NCI-H1048 (cell line): ENCODE measurements around the gene SERPINE2.
"Not testable (repeated sequence)": the region's sequence is repeated elsewhere in the genome, so short reads cannot be mapped to it uniquely, and the experiment has no call there.

ENCODE experiments used
- DNase-seq: peaks from one replicate; lab custom pipeline; 2025; lab: John Stamatoyannopoulos, UW

The SERPINE2 gene

GRCh38 chr2:224014336-224014735, 24.8 kb downstream of the SERPINE2 start:
- DNase-seq, result no peak

- DNase-seq, result no peak
Measured at GRCh38 chr2:224011837-224012236, 27.2 kb downstream of the SERPINE2 start.

- DNase-seq, result no peak
Measured at GRCh38 chr2:224009605-224010315, 29.3 kb downstream of the SERPINE2 start.

- no peak for DNase-seq
Measured at GRCh38 chr2:224008702-224009261, 30.3 kb downstream of the SERPINE2 start.

GRCh38 chr2:224004105-224004695, 34.9 kb downstream of the SERPINE2 start:
- DNase-seq, result no peak

GRCh38 chr2:224000662-224001061, 38.4 kb downstream of the SERPINE2 start:
- DNase-seq, result not testable (repeated sequence)

- no peak for DNase-seq
Measured at GRCh38 chr2:223999862-224000261, 39.2 kb downstream of the SERPINE2 start.

GRCh38 chr2:223998948-223999347, 40.1 kb downstream of the SERPINE2 start:
- no peak for DNase-seq

- DNase-seq, result no peak
Measured at GRCh38 chr2:223997938-223998337, 41.1 kb downstream of the SERPINE2 start.

- no peak for DNase-seq
Measured at GRCh38 chr2:223996391-223996790, 42.7 kb downstream of the SERPINE2 start.

GRCh38 chr2:223995569-223995968, 43.5 kb downstream of the SERPINE2 start:
- no peak for DNase-seq

- no peak for DNase-seq
Measured at GRCh38 chr2:223994562-223995162, 44.4 kb downstream of the SERPINE2 start.

- no peak for DNase-seq
Measured at GRCh38 chr2:223993634-223994232, 45.4 kb downstream of the SERPINE2 start.

GRCh38 chr2:223991611-223992010, 47.5 kb downstream of the SERPINE2 start:
- no peak for DNase-seq

- no peak for DNase-seq
Measured at GRCh38 chr2:223989856-223990232, 49.2 kb downstream of the SERPINE2 start.

GRCh38 chr2:223989206-223989855, 49.8 kb downstream of the SERPINE2 start:
- no peak for DNase-seq

GRCh38 chr2:223981241-223981640, 57.8 kb downstream of the SERPINE2 start:
- no peak for DNase-seq

- no peak for DNase-seq
Measured at GRCh38 chr2:223980803-223981202, 58.3 kb downstream of the SERPINE2 start.

GRCh38 chr2:223980397-223980735, 58.7 kb downstream of the SERPINE2 start:
- no peak for DNase-seq

- no peak for DNase-seq
Measured at GRCh38 chr2:223979730-223980396, 59.2 kb downstream of the SERPINE2 start.

- DNase-seq, result no peak
Measured at GRCh38 chr2:223978451-223978850, 60.6 kb downstream of the SERPINE2 start.
